GM13977 (cell line): Measurements from ENCODE around the gene ACP1.
A peak's percentile ranks its signal among the peaks of the same experiment; 100 is the strongest.

Experiments used
- DNase-seq: peaks from one replicate; pipeline ENCODE4 v3.0.0; 2012; ENCODE audit warnings: low spot score
- in situ Hi-C: fragments of 300-500 bp; cut with MboI; formaldehyde crosslinking; loops from one replicate; pipeline ENCODE4 v1.12.0; 2022; ENCODE audit warnings: low sequenced_read_pairs, low pct_unique_long_range_greater_than_20kb, mixed read lengths, inconsistent platforms; ENCODE audit not compliant: unreplicated experiment
- TF ChIP-seq, protein P1 (sequence below): IDR thresholded peaks from 2 replicates; pipeline ENCODE4 v1.5.1; 2012; ENCODE audit warnings: mild to moderate bottlenecking, control low read depth; ENCODE audit not compliant: insufficient read depth; ENCODE audit errors: extremely low read depth, missing control alignments

ACP1 gene

DNA sequence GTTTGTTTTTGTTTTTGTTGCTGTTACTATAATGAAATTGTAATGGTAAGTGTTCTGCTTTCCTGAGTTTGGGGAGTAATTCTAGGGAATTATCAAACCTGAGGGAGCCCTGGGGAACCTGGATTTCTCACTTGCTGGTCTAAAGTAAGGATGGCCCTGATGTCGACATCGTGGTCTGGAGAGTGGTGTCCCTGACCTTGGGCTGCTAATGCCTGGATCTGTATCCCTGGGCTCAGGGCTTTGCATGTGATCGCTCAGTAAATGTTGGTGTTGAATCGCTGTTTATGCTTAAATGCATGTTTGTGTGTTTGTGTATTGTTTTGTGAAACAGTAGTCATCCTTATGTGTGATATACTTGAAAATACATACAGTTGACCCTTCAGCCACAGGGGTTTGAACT lies 6.1 kb downstream of the ACP1 start:
- DNase-seq: no peak
- in situ Hi-C loops: no loop called here
- TF ChIP-seq, protein P1, sequence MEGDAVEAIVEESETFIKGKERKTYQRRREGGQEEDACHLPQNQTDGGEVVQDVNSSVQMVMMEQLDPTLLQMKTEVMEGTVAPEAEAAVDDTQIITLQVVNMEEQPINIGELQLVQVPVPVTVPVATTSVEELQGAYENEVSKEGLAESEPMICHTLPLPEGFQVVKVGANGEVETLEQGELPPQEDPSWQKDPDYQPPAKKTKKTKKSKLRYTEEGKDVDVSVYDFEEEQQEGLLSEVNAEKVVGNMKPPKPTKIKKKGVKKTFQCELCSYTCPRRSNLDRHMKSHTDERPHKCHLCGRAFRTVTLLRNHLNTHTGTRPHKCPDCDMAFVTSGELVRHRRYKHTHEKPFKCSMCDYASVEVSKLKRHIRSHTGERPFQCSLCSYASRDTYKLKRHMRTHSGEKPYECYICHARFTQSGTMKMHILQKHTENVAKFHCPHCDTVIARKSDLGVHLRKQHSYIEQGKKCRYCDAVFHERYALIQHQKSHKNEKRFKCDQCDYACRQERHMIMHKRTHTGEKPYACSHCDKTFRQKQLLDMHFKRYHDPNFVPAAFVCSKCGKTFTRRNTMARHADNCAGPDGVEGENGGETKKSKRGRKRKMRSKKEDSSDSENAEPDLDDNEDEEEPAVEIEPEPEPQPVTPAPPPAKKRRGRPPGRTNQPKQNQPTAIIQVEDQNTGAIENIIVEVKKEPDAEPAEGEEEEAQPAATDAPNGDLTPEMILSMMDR: no peak

DNA sequence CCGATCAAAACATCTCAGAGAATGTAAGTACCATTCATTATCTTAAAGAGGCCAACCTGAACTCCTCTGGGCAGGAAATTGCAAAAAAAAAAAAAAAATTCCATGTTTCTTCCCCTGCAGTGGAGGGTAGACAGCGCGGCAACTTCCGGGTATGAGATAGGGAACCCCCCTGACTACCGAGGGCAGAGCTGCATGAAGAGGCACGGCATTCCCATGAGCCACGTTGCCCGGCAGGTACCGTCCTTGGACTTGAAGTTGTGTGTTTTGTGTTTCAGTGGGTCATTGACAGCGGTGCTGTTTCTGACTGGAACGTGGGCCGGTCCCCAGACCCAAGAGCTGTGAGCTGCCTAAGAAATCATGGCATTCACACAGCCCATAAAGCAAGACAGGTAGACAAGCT lies 7.2 kb downstream of the ACP1 start:
- TF ChIP-seq, protein P1: no peak

DNA sequence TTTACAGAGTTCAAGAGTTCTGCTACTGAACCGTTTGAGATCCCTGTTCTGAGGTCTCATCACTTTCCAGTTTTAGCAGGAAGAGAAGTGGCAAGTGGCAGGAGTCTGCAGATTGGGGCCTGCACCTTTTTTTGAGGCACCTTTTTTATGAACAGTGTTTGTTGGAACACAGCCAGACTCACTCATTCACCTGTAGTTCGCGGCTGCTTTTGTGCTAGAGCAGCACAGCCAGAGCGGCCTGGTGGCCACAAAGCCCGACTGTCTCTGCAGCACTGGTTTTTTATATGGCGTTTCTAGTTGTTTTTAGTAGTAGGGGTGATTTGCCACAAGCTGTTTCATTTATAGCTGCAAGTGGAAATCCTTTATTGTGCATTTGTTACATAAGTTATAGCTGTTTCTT lies 8.6 kb downstream of the ACP1 start:
- TF ChIP-seq, protein P1: no peak
- no peak for DNase-seq
- in situ Hi-C loops: no loop called here

More for the DNA sequence above, 7.2 kb downstream of the ACP1 start:
- in situ Hi-C loops: no loop called here
- DNase-seq: no peak

DNA sequence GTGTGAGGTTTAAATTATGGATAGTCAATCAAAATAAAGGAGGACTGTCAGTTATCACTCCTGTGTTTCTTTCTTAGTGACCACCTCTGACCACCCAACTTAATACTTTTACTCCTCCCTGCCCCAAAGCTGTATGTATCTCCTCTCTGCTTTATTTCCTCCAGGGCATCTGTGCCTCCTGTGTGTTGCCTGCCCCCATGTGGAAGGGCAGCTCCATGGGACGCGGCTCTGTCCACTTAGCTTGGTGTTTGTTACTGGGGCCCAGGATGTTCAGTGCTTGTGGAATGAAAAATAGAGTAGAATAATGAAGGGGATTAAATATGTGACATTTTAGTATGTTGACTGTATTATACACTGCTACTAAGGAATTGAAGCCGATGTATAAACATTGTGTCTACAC lies 9.8 kb downstream of the ACP1 start:
- TF ChIP-seq, protein P1: peak; percentile 17
- in situ Hi-C loops: no loop called here
- no peak for DNase-seq

DNA sequence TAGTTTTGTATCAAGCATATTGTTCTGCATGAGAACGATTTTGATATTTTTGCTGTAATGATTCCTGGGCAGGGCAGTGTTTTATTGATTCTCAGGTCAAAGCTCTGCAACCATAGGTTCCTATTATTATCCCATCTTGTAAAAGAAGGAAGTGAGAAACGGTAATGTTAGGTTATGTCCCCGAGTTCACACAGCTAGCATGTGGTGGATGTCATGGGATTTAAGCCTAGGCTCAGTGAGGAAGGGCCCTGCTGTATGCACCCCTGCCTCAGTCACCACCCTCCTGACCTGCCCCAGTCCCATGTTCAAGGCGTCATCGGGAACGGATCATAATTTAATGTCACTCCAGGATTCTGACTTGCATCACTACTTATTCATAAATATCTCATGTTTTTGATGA lies 10.7 kb downstream of the ACP1 start:
- peak; percentile 38 for DNase-seq
- in situ Hi-C loops: no loop called here

DNA sequence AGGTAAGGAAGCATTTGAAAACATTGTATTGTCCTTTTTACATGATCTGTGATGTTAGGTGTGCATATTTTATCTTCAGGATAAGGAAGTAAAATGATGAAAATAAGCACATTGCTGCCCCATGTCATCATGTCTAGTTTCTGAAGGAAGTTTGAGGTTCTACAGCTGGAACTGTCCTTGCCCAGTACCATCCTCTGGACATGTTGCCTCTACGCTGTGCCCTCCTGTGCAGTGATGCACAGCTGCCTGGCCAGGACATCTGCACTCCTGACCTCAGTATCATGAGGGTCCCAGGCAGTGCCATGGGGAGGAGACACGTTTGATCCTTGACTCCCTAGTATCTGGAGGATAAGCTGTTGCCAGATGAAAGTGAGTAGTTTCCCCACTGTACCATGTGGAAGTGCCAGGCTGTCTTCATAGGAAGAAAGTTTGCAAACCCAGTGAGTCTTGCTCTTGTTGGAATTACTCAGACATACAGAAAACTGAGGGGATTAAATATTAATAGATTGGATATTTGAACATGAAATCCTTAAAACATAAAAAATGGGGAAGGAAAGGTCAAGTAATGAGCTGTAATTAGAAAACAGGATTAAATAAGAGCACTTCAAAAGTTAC lies 13.7 kb downstream of the ACP1 start:
- TF ChIP-seq, protein P1: no peak
- no peak for DNase-seq
- in situ Hi-C loops: no loop called here

More for the DNA sequence above, 10.7 kb downstream of the ACP1 start:
- TF ChIP-seq, protein P1: no peak

DNA sequence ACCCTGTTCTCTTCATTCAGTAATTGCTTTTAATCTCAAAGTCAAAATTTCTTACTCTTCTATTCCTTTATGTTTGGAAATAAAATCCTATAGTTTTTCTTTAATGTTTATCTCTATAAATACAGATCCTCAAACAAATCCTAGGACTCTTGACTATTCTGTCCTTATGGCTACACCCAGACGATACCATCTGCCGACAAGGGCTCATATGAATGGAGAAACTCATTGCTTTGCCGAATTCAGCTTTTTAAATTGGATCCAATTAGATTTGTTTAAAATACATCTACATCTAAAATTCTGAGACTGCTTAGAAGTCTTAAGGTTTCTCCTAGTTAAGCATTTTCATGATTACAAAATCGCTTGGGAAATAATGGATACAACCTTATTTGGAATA lies 14.2 kb downstream of the ACP1 start:
- no peak for DNase-seq
- in situ Hi-C loops: no loop called here
- TF ChIP-seq, protein P1: no peak
